Activated CD8-positive, alpha-beta T cell treated with anti-CD3 and anti-CD28 coated beads, Interleukin-2, amount 10 ng/mL, durations not matched to agents 7 days and 5 days (primary cell): Measurements from ENCODE around the gene TRMT44. TPM values are rescaled to one million over a fixed set of nuclear protein-coding genes. Genes with fewer than 3 reads are reported as not detected.
"Not testable (repeated sequence)": the region's sequence is repeated elsewhere in the genome, so short reads cannot be mapped to it uniquely, and the experiment has no call there.

ENCODE experiments used
- ATAC-seq: fragments of 150-1000 bp; cut with Tn5 transposase; one replicate; pipeline ENCODE4 v1.10.0; 2021; ENCODE audit warnings: moderate library complexity
- CTCF ChIA-PET: fragments of 350-600 bp; sonication (Branson Sonifier 250); formaldehyde crosslinking; loops from one replicate; lab custom pipeline; 2021; ENCODE audit warnings: antibody characterized with exemption; lab: Charles Lee
- POLR2A ChIA-PET: fragments of 350-600 bp; sonication (Branson Sonifier 250); formaldehyde crosslinking; loops from one replicate; lab custom pipeline; 2021; ENCODE audit warnings: antibody characterized with exemption; lab: Charles Lee
- DNase-seq: peaks from one replicate; pipeline ENCODE4 v3.0.0-alpha.2; 2020
- H3K27ac Mint-ChIP-seq: one replicate; pipeline ENCODE4 v1.8.0; 2021; ENCODE audit warnings: mild to moderate bottlenecking, mixed read lengths
- H3K27me3 Mint-ChIP-seq: one replicate; pipeline ENCODE4 v1.8.0; 2021; ENCODE audit warnings: low read depth, mixed read lengths
- H3K36me3 Mint-ChIP-seq: one replicate; pipeline ENCODE4 v1.8.0; 2021; ENCODE audit warnings: low read depth, mixed read lengths
- H3K4me1 Mint-ChIP-seq: one replicate; pipeline ENCODE4 v1.8.0; 2021; ENCODE audit warnings: low read depth, mixed read lengths
- H3K4me3 Mint-ChIP-seq: one replicate; pipeline ENCODE4 v1.8.0; 2021; ENCODE audit warnings: mild to moderate bottlenecking, mixed read lengths
- H3K9me3 Mint-ChIP-seq: one replicate; pipeline ENCODE4 v1.8.0; 2022; ENCODE audit warnings: mixed read lengths; ENCODE audit not compliant: insufficient read depth
- total RNA-seq, 2 experiments: library from RNA; stranded (reverse); gene quantifications; one replicate each; pipeline ENCODE4 v1.2.3, GENCODE V29; 2021

Gene TRMT44
- total RNA-seq, 2 experiments from 2014 or later = 18.5 to 22.2 TPM

DNA sequence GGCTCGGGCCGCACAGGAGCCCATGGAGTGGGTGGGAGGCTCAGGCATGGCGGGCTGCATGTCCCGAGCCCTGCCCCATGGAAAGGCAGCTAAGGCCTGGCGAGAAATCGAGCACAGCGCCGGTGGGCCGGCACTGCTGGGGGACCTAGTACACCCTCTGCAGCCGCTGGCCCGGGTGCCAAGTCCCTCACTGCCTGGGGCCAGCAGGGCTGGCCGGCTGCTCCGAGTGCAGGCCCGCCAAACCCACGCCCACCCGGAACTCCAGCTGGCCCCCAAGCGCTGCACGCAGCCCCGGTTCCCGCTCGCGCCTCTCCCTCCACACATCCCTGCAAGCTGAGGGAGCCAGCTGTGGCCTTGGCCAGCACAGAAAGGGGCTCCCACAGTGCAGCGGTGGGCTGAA is 50.9 kb downstream of the TRMT44 start:
- H3K27me3 Mint-ChIP-seq, ATAC-seq, H3K27ac Mint-ChIP-seq, POLR2A ChIA-PET, H3K4me1 Mint-ChIP-seq, CTCF ChIA-PET, H3K36me3 Mint-ChIP-seq, DNase-seq, H3K9me3 Mint-ChIP-seq, H3K4me3 Mint-ChIP-seq: not testable (repeated sequence)

DNA sequence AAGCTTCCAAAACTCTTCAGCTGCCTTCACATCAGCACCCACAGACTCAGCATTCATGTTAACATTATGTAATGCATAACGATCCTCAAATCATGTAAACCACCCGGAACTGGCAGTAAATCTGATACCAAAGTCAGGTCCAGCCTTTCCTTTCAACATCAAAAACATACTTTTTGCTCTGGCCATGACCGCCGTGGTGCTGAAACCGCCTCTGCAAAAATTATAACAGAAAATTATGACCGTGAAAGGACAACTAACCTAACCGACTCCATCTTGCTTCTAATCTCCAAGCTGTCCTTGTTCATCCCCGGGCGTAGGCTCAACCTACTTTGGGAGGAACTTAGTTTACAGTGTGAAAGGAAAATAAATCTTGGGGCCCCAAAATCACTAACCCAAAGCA is 51.6 kb downstream of the TRMT44 start:
- Mint-ChIP-seq H3K27me3 (no peaks in the 10 kb centered on the region), H3K9me3 (no peaks in the 10 kb centered on the region), H3K4me1 (no peaks in the 10 kb centered on the region), H3K4me3 (no peak overlapping the region), H3K36me3 (peaks cover 1% of the 10 kb centered on the region), H3K27ac (no peak overlapping the region)
- ChIA-PET POLR2A (no interaction called here), CTCF (no interaction called here)
- ATAC-seq (no peak), DNase-seq (no peak)

DNA sequence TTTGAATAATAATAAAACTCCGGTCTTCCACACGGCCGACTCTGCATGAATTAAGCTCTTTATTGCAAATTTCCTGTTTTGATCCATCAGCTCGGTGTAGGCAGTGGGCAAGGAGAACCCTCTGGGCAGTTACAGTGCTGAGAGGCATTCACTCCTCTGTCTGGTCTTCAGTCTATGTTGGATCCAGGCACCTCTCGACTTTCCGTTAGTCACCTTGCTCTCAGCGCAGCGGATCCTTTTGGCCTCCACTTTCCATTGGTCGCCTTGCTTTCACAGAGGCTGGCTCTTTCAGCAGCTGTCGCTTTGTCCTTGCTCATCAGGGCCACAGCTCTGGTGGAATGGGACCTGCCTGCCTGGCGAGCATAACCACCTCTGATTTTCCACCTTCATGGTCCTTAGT is 52.9 kb downstream of the TRMT44 start:
- Mint-ChIP-seq H3K4me1 (no peaks in the 10 kb centered on the region), H3K9me3 (no peaks in the 10 kb centered on the region), H3K27ac (no peak overlapping the region), H3K36me3 (peaks cover 1% of the 10 kb centered on the region), H3K27me3 (no peaks in the 10 kb centered on the region), H3K4me3 (no peak overlapping the region)
- ChIA-PET CTCF (no interaction called here), POLR2A (no interaction called here)
- no peak for DNase-seq
- ATAC-seq = no peak

DNA sequence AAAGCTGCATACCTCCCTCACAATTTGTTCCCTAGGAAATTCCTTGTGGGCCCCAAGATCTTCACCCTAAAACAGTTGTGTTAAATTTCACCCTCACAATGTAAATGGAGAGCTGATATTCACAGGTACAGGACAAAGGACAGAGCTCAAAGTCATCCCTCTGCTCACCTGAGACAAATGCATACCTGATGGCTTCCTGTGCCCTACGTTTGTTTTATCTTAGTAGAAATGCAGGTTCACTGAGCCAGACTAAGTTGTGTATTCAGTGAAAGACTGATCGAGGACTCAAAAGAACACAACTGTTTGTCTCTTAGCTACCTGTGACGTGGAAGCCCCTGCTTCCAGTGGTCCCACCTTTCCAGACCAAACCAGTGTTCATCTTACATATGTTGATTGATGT is 53.6 kb downstream of the TRMT44 start:
- no peaks in the 10 kb centered on the region for H3K9me3 Mint-ChIP-seq
- H3K27ac Mint-ChIP-seq = no peak overlapping the region
- peaks cover 1% of the 10 kb centered on the region for H3K36me3 Mint-ChIP-seq
- no peak for DNase-seq
- ChIA-PET POLR2A (no interaction called here), CTCF (no interaction called here)
- no peaks in the 10 kb centered on the region for H3K27me3 Mint-ChIP-seq
- no peak for ATAC-seq
- no peaks in the 10 kb centered on the region for H3K4me1 Mint-ChIP-seq
- no peak overlapping the region for H3K4me3 Mint-ChIP-seq

DNA sequence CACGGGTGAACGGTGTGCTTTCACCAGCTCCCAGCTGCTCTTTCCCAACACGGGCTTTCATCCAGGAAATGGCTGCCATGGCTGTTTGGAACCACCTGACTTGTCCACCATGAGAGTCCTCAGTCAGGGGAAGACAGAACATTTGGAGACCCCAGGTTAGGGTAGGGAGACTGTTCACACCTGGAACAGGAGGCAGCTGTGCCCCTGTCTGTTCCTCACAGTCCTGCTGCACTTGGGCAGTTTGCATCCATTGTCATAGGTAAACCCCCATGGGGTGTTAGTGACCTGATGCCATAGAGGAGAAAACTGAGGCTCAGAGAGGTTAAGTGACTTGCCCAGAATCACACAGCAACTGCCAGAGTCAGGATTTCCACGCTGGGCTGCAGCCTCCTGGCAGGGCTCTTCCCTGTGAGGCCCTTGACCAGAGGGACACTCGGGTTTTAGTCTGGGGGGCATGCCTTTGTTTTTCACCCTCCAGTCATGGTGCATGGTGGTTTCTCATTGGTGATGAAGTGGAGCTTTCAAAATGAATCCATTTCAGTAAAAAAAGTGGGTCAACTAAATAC is 54.5 kb downstream of the TRMT44 start:
- DNase-seq (no peak), ATAC-seq (no peak)
- no peak overlapping the region for H3K4me3 Mint-ChIP-seq
- no peaks in the 10 kb centered on the region for H3K4me1 Mint-ChIP-seq
- no peak overlapping the region for H3K27ac Mint-ChIP-seq
- H3K9me3 Mint-ChIP-seq = no peaks in the 10 kb centered on the region
- H3K36me3 Mint-ChIP-seq = peaks cover 1% of the 10 kb centered on the region
- H3K27me3 Mint-ChIP-seq = no peaks in the 10 kb centered on the region
- POLR2A ChIA-PET = no interaction called here
- CTCF ChIA-PET = no interaction called here

DNA sequence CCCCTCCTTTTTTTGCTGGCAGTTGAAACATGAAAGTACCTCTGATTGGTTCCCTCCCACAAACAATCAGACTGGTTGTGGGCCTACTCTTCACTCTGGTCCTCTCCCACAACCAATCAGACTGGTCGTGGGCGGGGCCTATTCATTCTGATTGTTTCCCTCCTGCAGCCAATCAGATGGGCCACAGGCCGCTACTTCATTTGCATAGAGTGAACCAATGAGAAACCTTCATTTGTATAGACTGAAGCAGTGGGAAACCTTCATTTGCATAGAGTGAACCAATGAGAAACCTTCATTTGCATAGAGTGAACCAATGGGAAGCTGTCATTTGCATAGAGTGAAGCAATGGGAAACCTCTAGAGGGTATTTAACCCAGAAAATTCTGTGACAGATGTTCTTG is 55.2 kb downstream of the TRMT44 start:
- no peaks in the 10 kb centered on the region for H3K4me1 Mint-ChIP-seq
- DNase-seq (no peak), ATAC-seq (no peak)
- H3K36me3 Mint-ChIP-seq = peaks cover 1% of the 10 kb centered on the region
- CTCF ChIA-PET = no interaction called here
- no peaks in the 10 kb centered on the region for H3K27me3 Mint-ChIP-seq
- POLR2A ChIA-PET = no interaction called here
- H3K27ac Mint-ChIP-seq = no peak overlapping the region
- H3K4me3 Mint-ChIP-seq = no peak overlapping the region
- no peaks in the 10 kb centered on the region for H3K9me3 Mint-ChIP-seq

DNA sequence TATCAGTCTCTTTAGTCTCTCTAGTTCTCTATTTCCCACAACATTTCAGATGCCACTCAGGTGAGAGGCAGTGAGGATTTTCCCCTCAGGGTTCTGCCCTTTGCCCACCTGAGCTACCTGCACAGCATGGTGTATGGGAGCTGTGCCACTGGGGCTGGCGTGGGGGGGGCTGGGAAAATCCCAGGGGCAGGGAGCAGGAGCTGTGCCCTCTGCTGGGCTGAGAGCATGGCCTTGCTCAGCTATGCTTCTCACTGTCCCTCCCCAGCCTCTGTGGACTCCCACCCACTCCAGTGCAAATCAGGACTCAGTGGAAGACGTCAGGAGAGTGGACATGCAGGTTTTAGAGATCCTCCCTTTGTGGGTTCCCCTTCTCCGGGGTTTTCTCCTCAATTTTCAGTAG is 57.2 kb downstream of the TRMT44 start:
- no peaks in the 10 kb centered on the region for H3K27me3 Mint-ChIP-seq

GRCh38 chr4:8500966-8501365 is 60.4 kb downstream of the TRMT44 start:
- no peaks in the 10 kb centered on the region for H3K9me3 Mint-ChIP-seq

More for the DNA sequence above, 57.2 kb downstream of the TRMT44 start:
- Mint-ChIP-seq H3K27ac (no peak overlapping the region), H3K36me3 (peaks cover 1% of the 10 kb centered on the region), H3K4me3 (no peak overlapping the region), H3K4me1 (no peaks in the 10 kb centered on the region), H3K9me3 (no peaks in the 10 kb centered on the region)
- ATAC-seq = no peak
- CTCF ChIA-PET = no interaction called here
- POLR2A ChIA-PET = no interaction called here
- DNase-seq = no peak

GRCh38 chr4:8501781-8502180 is 61.2 kb downstream of the TRMT44 start:
- POLR2A ChIA-PET = no interaction called here
- CTCF ChIA-PET = no interaction called here
- no peak for ATAC-seq
- DNase-seq = no peak
- Mint-ChIP-seq H3K36me3 (no peaks in the 10 kb centered on the region), H3K27ac (no peak overlapping the region), H3K4me1 (no peaks in the 10 kb centered on the region), H3K9me3 (no peaks in the 10 kb centered on the region), H3K27me3 (no peaks in the 10 kb centered on the region), H3K4me3 (no peak overlapping the region)

More at GRCh38 chr4:8500966-8501365, 60.4 kb downstream of the TRMT44 start:
- ChIA-PET POLR2A (no interaction called here), CTCF (no interaction called here)
- Mint-ChIP-seq H3K4me3 (no peak overlapping the region), H3K4me1 (no peaks in the 10 kb centered on the region), H3K27me3 (no peaks in the 10 kb centered on the region), H3K27ac (no peak overlapping the region), H3K36me3 (peaks cover 1% of the 10 kb centered on the region)
- DNase-seq (no peak), ATAC-seq (no peak)

DNA sequence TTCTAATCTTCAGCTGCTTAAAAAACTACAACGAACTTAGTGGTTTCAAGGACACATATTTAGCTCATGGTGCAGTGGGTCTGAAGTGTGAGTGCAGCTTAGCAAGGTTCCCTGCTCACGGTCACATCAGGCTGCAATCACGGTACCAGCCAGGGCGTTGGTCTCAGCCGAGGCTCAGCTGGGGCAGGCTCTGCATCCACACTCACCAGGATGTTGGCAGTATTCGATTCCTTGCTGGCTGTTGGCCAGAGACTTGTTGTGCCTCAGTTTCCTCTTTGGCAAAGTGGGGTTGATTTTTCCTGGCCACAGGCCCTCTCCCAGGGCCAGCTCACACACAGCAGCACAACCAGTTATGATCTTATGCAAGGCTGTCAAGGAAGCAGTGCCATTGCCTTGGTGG is 61.8 kb downstream of the TRMT44 start:
- POLR2A ChIA-PET = no interaction called here
- H3K27me3 Mint-ChIP-seq = no peaks in the 10 kb centered on the region
- ATAC-seq = no peak

DNA sequence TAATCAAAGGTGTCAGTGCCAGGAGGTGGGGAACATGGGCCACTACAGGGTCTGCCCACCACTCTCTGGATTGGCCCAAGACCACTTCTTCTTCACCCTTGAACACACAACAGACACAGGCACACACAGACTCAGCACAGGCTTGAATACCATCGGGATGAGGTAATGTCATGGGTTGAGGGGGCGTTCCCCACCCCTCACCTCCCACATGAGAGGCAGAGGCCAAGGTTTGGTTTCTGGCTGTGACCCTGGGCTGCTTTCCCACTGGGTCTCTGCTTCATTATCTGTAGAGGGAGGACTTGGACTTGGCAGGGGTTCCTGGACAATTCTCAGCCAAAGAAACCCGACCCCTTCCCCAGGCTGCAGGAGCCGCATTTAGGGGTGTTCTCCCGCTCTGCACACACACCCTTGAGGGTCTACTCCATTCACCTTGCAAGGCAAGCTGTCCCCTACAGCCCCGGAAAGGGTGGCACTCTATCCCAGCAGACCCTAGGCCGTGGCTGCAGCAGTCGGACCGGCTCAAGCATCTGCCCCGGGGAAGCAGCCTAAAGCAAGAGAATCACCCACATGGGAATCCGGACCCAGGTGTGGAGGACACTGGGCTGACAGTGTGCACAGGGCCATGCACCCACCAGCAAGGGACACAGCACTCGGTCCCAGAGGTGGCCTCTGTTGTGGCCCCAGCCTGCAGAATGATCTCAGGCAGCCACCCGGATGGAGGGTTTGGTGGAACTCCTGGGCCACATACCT is 62.4 kb downstream of the TRMT44 start:
- no peaks in the 10 kb centered on the region for H3K4me1 Mint-ChIP-seq
- H3K27ac Mint-ChIP-seq = no peak overlapping the region
- H3K4me3 Mint-ChIP-seq = no peak overlapping the region
- no peaks in the 10 kb centered on the region for H3K27me3 Mint-ChIP-seq
- no peaks in the 10 kb centered on the region for H3K9me3 Mint-ChIP-seq
- ChIA-PET CTCF (no interaction called here), POLR2A (no interaction called here)
- H3K36me3 Mint-ChIP-seq = no peaks in the 10 kb centered on the region
- ATAC-seq (no peak), DNase-seq (no peak)

More for the DNA sequence above, 61.8 kb downstream of the TRMT44 start:
- no peaks in the 10 kb centered on the region for H3K4me1 Mint-ChIP-seq
- DNase-seq = no peak
- H3K4me3 Mint-ChIP-seq = no peak overlapping the region
- H3K27ac Mint-ChIP-seq = no peak overlapping the region
- H3K36me3 Mint-ChIP-seq = no peaks in the 10 kb centered on the region
- CTCF ChIA-PET = no interaction called here
- H3K9me3 Mint-ChIP-seq = no peaks in the 10 kb centered on the region

- ChIA-PET CTCF (no interaction called here), POLR2A (no interaction called here)
- Mint-ChIP-seq H3K4me1 (no peaks in the 10 kb centered on the region), H3K27me3 (no peaks in the 10 kb centered on the region), H3K4me3 (no peak overlapping the region), H3K9me3 (no peaks in the 10 kb centered on the region), H3K27ac (no peak overlapping the region), H3K36me3 (no peaks in the 10 kb centered on the region)
- no peak for ATAC-seq
- DNase-seq = no peak
These were observed 63.2 kb downstream of the TRMT44 start for GRCh38 chr4:8503801-8504200.
